ENCODE measurements around the gene TMEM163. TPM values are rescaled to one million over a fixed set of nuclear protein-coding genes. Genes with fewer than 3 reads are reported as not detected.
A peak's percentile ranks its signal among the peaks of the same experiment; 100 is the strongest.

Gene TMEM163
- total RNA-seq, 2 donors from 2014 or later = 0.26 to 1.3 TPM

DNA sequence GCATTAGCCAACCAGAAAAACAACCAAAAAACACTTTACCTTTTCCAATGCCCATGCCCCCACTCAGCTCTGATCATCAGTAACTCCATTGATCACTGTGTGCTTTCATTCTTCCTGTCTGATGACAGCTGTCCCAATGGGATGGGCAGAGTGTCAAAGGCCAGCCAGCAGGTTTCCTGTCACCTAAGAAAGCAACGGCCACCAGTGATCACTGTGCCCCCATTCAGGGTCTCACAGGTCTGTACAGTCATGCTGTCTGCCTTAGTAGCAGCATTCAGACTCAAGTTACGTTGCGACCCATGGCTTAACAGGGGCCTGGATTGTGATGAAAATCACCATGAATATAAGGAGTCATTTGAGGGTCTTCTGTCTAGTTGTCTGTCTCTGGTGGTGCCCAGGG is 280.4 kb downstream of the TMEM163 start:
- H3K27me3 Mint-ChIP-seq = no peaks in the 10 kb centered on the region

DNA sequence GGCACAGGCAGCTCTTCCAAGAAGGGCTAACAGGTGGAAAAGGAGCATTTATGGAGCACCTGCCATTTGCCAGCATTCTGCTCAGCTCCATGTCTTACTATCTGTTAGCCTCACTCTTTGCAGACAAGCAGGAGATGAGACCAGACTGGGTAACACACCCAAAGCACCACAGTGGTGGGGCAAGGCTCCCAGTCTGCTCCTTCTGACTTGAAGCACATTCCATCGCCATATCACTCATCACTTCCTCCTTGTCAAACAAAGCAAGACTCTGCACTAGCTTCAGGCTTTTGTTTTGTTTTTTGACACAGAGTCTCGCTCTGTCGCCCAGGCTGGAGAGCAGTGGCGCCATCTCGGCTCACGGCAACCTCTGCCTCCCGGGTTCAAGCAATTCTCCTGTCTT is 282.1 kb downstream of the TMEM163 start:
- Mint-ChIP-seq H3K27ac (peak overlapping the region; percentile 11), H3K9me3 (no peaks in the 10 kb centered on the region), H3K27me3 (no peaks in the 10 kb centered on the region), H3K4me1 (peaks cover 9% of the 10 kb centered on the region), H3K4me3 (no peak overlapping the region), H3K36me3 (ENCODE audit: low read depth) (peaks cover 85% of the 10 kb centered on the region)
- ATAC-seq (replicated peaks) = no peak

More for the DNA sequence above, 280.4 kb downstream of the TMEM163 start:
- Mint-ChIP-seq H3K4me3 (no peak overlapping the region), H3K9me3 (no peaks in the 10 kb centered on the region), H3K27ac (peak overlapping the region; percentile 66), H3K4me1 (peaks cover 4% of the 10 kb centered on the region), H3K36me3 (ENCODE audit: low read depth) (peaks cover 85% of the 10 kb centered on the region)
- no peak for ATAC-seq (replicated peaks)

DNA sequence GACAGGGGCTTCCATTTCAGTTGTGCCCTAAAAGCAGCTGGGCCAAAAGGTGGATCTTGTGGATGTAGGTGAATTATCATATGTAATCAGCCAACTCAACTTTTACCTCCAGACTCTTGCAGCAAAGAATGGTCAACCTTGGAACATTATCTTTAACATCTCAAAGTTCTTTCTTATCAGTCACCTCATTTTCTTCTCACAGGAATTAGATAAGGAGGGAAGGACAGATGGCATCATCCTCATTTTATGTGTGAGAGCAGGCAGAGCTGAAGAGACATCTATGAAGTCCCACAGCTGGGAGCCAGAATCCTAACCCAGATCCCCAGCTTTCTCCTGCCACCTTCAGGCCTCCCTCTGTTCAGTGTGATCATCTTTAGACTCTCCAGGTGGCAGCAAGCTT is 282.9 kb downstream of the TMEM163 start:
- ATAC-seq (replicated peaks) = no peak
- peaks cover 9% of the 10 kb centered on the region for H3K4me1 Mint-ChIP-seq
- no peaks in the 10 kb centered on the region for H3K9me3 Mint-ChIP-seq
- peak overlapping the region; percentile 40 for H3K27ac Mint-ChIP-seq
- peaks cover 90% of the 10 kb centered on the region for H3K36me3 Mint-ChIP-seq (ENCODE audit: low read depth)
- H3K4me3 Mint-ChIP-seq = no peak overlapping the region
- H3K27me3 Mint-ChIP-seq = no peaks in the 10 kb centered on the region

DNA sequence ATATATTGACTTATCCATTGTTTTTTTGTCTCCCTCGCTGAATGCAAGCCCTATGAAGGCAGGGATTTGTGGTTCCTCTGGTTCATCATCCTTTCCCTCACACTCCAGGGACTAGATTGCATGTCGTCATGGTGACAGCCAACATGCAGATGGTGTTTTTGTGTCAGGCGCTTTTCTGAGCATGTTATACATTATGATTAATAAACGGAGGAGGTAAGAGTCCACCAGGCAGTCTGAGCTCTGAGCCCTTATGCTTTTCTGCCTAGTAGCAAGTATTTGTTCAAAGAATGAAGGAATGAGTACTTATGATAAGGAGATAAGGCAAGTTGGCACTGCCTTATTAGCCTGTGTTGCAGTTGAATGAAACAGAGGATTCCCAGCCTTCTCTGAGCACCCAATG is 283.3 kb downstream of the TMEM163 start:
- no peak for ATAC-seq (replicated peaks)
- peak overlapping the region; percentile 40 for H3K27ac Mint-ChIP-seq
- H3K4me1 Mint-ChIP-seq = peaks cover 9% of the 10 kb centered on the region
- H3K36me3 Mint-ChIP-seq (ENCODE audit: low read depth) = peaks cover 93% of the 10 kb centered on the region
- no peaks in the 10 kb centered on the region for H3K27me3 Mint-ChIP-seq
- H3K4me3 Mint-ChIP-seq = no peak overlapping the region
- H3K9me3 Mint-ChIP-seq = no peaks in the 10 kb centered on the region

DNA sequence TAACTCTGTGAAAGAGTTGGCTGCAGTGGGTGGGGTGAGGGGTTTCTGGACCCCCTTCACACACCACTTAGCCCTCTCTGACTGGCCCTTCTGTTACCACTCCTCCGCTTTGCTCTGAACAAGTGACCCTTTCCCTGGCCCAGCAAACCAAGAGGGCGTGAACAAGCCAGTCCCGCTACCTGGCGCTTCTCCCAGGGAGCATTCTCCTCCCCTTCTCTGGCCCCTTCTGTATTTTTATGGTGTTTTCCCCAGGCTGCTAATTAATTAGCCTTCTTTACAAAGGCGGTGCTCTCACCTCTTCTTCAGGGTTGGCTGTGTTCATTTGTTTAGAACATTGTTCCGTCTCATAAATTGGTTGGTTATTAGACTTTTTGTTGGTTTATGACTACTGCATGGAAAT is 284.8 kb downstream of the TMEM163 start:
- H3K4me3 Mint-ChIP-seq = no peak overlapping the region
- no peaks in the 10 kb centered on the region for H3K9me3 Mint-ChIP-seq
- H3K4me1 Mint-ChIP-seq = peaks cover 9% of the 10 kb centered on the region
- peak overlapping the region; percentile 45 for H3K27ac Mint-ChIP-seq
- peaks cover 92% of the 10 kb centered on the region for H3K36me3 Mint-ChIP-seq (ENCODE audit: low read depth)
- no peaks in the 10 kb centered on the region for H3K27me3 Mint-ChIP-seq
- no peak for ATAC-seq (replicated peaks)

DNA sequence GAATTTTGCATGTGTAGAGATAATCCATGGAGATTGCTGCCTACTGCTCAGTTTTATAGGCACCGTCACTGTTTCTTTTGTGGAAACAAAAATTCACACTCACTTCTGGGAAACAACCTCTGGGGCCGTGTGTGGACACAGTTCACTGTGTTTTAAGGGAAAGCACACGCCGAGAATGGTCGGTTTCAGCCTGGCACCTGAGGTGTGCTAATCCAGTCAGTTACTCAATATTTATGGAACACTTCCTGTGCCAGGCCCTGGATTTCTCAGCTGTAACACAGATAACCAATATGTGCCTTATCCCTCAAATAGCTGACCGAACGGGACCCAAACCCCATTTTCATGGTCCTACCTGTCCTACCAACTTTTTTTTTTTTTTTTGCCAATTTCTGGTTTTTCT is 285.3 kb downstream of the TMEM163 start:
- H3K4me3 Mint-ChIP-seq = no peak overlapping the region
- no peaks in the 10 kb centered on the region for H3K27me3 Mint-ChIP-seq
- H3K9me3 Mint-ChIP-seq = no peaks in the 10 kb centered on the region
- peaks cover 9% of the 10 kb centered on the region for H3K4me1 Mint-ChIP-seq
- peak overlapping the region; percentile 45 for H3K27ac Mint-ChIP-seq
- H3K36me3 Mint-ChIP-seq (ENCODE audit: low read depth) = peaks cover 92% of the 10 kb centered on the region
- ATAC-seq (replicated peaks) = no peak

DNA sequence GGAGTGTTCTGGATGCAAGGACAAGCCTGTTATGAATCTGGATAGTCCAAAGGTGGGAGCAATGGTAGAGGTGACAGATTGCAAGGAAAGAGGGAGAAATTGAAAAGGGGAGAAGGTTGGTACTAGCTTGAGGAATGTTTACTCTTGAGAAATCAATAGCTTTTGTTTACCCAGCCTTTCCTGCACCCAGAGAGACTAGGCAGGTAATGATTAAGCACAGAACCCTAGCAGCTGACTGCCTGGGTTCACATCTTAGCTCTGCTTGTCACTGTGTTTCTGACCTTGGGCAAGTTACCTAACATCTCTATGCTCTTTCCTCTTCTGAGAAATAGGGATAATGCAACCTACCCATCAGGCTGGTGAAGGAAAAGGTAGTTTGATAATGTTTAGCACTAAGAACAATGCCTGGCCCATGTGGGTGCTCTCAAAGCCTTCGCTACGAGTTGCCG is 286.3 kb downstream of the TMEM163 start:
- Mint-ChIP-seq H3K27ac (peak overlapping the region; percentile 75), H3K27me3 (no peaks in the 10 kb centered on the region), H3K36me3 (ENCODE audit: low read depth) (peaks cover 96% of the 10 kb centered on the region), H3K4me3 (no peak overlapping the region), H3K9me3 (no peaks in the 10 kb centered on the region), H3K4me1 (peaks cover 9% of the 10 kb centered on the region)
- ATAC-seq (replicated peaks) = no peak

DNA sequence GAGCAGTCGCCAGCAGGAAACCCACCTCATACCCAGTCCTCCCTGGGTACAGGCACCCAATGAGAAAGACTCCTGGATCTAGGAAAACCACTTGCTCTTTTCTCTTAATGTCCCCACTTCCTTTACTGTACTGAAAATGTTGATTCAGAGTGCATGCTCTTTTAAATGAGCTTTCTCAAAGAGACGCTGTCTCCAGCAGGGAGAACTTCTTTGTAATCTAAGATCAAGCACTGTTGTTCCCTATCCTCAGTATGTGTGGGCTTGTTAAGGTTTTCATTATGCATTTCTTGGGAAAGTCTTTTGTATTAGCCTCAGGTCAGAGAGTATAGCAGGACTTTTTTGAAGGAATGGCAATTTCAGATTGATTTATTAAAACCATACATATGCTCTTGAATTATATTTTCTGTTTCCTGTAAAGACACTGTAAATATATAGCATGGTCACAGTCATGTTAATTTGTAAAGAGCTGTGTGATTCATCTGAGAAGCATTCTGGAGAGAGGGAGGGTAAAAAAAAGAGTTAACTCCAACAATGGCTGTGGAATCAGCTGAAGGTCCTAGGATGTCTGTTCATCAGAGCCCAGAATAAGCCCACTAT is 286.9 kb downstream of the TMEM163 start:
- Mint-ChIP-seq H3K9me3 (no peaks in the 10 kb centered on the region), H3K4me3 (no peak overlapping the region), H3K36me3 (ENCODE audit: low read depth) (peaks cover 96% of the 10 kb centered on the region), H3K27me3 (no peaks in the 10 kb centered on the region), H3K27ac (peak overlapping the region; percentile 75), H3K4me1 (peaks cover 9% of the 10 kb centered on the region)
- ATAC-seq (replicated peaks) = no peak

DNA sequence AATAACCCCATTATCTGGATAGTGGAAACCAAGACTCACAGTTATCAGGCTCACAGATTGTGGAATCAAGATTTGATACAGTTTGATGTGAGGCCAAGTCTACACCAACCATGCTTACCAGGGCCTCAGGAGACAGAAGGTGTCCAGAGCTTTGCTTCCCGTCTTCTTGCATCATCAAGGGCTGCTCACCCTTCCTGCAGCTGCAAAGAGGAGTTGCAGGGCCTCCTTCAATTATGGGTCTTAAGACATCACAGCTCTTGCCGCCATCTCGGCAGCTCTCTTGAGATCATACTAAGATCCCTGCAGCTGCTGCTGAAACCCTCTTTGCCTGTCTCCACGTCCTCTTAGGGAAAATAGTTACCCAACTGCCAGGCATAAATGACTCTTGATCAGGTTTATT is 288.9 kb downstream of the TMEM163 start:
- H3K27me3 Mint-ChIP-seq = no peaks in the 10 kb centered on the region
- H3K27ac Mint-ChIP-seq = no peak overlapping the region
- H3K4me1 Mint-ChIP-seq = peaks cover 20% of the 10 kb centered on the region
- H3K36me3 Mint-ChIP-seq (ENCODE audit: low read depth) = peaks cover 97% of the 10 kb centered on the region
- no peak overlapping the region for H3K4me3 Mint-ChIP-seq
- no peaks in the 10 kb centered on the region for H3K9me3 Mint-ChIP-seq
- no peak for ATAC-seq (replicated peaks)

DNA sequence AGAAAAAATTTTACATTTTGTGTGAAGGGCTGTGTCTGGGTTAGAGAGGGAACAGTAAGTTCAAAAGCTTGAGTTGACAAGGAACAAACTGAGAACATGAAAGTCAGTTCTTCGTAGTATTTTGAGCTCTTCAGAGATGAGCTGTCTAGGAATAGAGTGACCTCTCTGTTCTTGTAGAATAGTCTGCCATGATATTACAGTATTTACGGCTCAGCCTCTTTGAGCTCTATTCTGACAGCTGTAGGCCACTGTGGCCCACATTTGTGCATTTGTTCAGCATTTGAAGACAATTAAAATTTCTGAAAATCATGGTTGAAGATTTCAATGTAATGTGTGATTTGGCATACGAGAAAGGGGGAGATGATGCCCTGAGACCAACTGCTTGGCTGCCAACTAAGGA is 292.1 kb downstream of the TMEM163 start:
- Mint-ChIP-seq H3K27me3 (no peaks in the 10 kb centered on the region), H3K4me1 (peaks cover 19% of the 10 kb centered on the region), H3K36me3 (ENCODE audit: low read depth) (peaks cover 97% of the 10 kb centered on the region), H3K4me3 (no peak overlapping the region), H3K27ac (peak overlapping the region; percentile 85), H3K9me3 (no peaks in the 10 kb centered on the region)
- ATAC-seq (replicated peaks) = peak; percentile 32

DNA sequence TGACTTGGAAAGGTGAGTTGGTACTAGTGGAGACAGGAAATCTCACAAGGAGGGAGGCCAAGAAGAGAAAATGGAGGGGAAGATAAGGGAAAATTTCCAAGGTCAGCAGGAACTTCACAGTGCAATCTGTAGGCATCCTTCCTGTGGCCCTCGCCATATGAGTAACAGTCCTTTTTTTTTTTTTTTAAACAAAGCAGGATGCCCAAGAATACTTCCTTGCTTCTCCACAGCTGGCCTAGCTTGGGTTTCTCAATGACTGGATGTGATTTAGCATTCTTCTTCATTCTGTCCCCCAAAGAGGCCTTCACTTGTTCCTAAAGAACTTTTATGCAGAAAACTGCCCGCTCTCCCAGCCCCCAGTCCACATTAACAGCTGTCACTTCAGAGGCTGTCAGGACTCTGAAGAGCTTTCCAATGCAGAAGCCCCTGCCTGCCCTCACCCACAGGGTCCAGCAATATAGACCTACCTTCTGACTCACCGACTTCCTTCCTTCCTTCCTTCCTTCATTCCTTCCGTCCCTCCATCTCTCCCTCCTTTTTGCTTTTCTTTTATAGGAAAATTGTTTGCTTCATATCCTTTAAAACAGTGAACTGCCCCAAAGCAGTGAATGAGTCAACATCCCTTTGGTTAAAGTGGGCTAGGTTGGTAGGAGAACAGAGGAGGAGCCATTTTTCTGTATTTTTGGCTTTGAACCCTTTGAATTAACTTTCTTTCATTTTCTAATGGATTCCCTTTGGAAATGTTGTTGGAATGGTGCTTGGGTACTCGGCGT is 292.9 kb downstream of the TMEM163 start:
- H3K27ac Mint-ChIP-seq = peak overlapping the region; percentile 85

DNA sequence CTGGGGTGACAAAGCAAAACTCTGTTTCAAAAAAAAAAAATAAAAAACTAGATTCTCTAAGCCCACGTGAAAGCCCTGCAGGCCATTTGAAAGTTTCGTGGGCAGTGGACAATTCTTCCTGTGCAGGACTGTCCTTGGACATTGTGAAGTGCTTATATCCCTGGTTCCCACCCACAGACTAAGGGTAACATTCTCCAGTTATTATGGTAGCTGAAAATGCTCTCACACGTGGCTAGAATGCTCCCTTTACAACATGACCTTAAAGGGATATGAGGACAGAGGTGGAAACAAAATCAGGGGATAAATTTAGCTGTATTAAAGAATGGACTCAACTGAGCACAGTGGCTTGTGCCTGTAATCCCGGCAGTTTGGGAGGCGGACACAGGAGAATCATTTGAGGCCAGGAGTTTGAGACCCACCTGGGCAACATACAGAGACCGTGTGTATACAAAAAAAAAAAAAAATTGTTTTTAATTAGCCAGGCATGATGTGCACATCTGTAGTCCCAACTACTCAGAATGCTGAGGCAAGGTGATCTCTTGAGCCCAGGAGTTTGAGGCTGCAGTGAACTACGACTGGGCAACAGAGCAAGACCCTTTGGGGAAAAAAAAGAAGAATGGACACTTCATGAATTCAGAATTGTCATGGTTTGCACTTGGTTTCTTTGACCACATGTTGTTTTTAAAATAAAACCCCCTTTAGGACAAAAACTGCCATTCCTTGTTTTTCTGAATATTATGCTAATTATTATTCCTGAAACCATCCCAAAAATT is 297.1 kb downstream of the TMEM163 start:
- Mint-ChIP-seq H3K4me3 (no peak overlapping the region), H3K9me3 (no peaks in the 10 kb centered on the region), H3K4me1 (peaks cover 19% of the 10 kb centered on the region), H3K27me3 (no peaks in the 10 kb centered on the region), H3K36me3 (ENCODE audit: low read depth) (peaks cover 87% of the 10 kb centered on the region), H3K27ac (no peak overlapping the region)
- no peak for ATAC-seq (replicated peaks)

More for the DNA sequence above, 292.9 kb downstream of the TMEM163 start:
- no peak overlapping the region for H3K4me3 Mint-ChIP-seq
- peak; percentile 68 for ATAC-seq (replicated peaks)
- H3K27me3 Mint-ChIP-seq = no peaks in the 10 kb centered on the region
- H3K4me1 Mint-ChIP-seq = peaks cover 19% of the 10 kb centered on the region
- H3K9me3 Mint-ChIP-seq = no peaks in the 10 kb centered on the region
- H3K36me3 Mint-ChIP-seq (ENCODE audit: low read depth) = peaks cover 92% of the 10 kb centered on the region

DNA sequence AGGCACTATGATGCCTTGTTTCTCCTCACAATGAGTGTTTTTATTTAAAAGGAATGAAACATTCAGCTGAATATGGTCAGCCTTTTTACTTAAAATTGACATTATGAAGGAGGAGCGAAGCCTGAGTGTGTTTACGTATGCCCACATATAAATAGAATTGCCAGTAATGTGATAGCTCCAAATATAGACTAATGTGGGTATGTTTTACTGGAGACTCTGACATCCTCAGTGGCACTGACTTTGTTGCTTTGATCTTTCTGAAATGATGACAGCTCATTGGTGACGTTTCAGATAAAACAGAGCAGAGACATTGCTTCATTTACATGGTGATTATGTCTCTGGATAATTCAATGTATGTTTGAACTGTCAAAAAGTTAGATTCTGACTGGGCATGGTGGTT is 297.9 kb downstream of the TMEM163 start:
- Mint-ChIP-seq H3K27me3 (no peaks in the 10 kb centered on the region), H3K27ac (no peak overlapping the region), H3K4me3 (no peak overlapping the region), H3K4me1 (peaks cover 15% of the 10 kb centered on the region), H3K36me3 (ENCODE audit: low read depth) (peaks cover 85% of the 10 kb centered on the region), H3K9me3 (no peaks in the 10 kb centered on the region)
- no peak for ATAC-seq (replicated peaks)

DNA sequence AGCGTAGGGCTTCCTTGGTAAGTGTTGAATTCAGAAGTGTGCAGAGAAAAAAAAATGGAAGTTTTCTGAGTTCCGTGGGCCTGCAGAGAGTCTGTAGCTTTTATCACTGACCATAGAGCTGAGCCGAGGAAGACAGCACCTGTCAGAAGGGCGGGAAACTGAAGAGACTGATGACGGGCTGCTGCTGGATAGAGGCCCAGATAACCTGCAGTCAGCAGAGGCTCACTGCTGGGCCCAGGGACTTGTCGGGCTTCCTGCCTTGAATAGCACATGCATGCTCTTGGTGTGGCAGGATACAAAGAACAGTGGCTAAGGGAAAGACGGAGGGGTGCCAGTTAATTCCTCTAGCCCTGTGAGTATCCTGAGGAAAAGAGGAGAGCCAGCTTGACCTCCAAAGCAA is 298.5 kb downstream of the TMEM163 start:
- Mint-ChIP-seq H3K9me3 (no peaks in the 10 kb centered on the region), H3K27me3 (no peaks in the 10 kb centered on the region), H3K4me3 (no peak overlapping the region), H3K27ac (peak overlapping the region; percentile 44), H3K4me1 (peaks cover 8% of the 10 kb centered on the region), H3K36me3 (ENCODE audit: low read depth) (peaks cover 85% of the 10 kb centered on the region)
- ATAC-seq (replicated peaks) = no peak

Data from activated T-helper 17 cell treated with anti-CD3 and anti-CD28 coated beads, Interleukin-2, amount 50 U/mL, for 72 hours (primary cell).